LNCAP (cell line): ENCODE measurements around the gene LINGO1.

Experiments
- CTCF ChIP-seq: fragments of 450-650 bp; IDR thresholded peaks from 2 replicates; pipeline ENCODE4 v1.5.1; 2017; ENCODE audit warnings: mild to moderate bottlenecking

LINGO1 gene

GRCh38 chr15:77596821-77597803 lies 35.6 kb downstream of the LINGO1 start:
- TF ChIP-seq CTCF = no peak

- TF ChIP-seq CTCF = no peak
Measured at GRCh38 chr15:77595231-77595630, 37.5 kb downstream of the LINGO1 start.

- TF ChIP-seq CTCF = no peak
Measured at GRCh38 chr15:77592758-77593157, 40.0 kb downstream of the LINGO1 start.

- no peak for TF ChIP-seq CTCF
Measured at GRCh38 chr15:77591968-77592613, 40.6 kb downstream of the LINGO1 start.

GRCh38 chr15:77589839-77590238 lies 42.9 kb downstream of the LINGO1 start:
- no peak for TF ChIP-seq CTCF

GRCh38 chr15:77588126-77588525 lies 44.6 kb downstream of the LINGO1 start:
- no peak for TF ChIP-seq CTCF

GRCh38 chr15:77584691-77585090 lies 48.0 kb downstream of the LINGO1 start:
- no peak for TF ChIP-seq CTCF
